Measurements from ENCODE around the gene STRBP. TPM values are rescaled to one million over a fixed set of nuclear protein-coding genes. Genes with fewer than 3 reads are reported as not detected.

The STRBP gene
- total RNA-seq, 1 donor from 2014 or later: 56.7 TPM

- no peak overlapping the region for H3K27ac Mint-ChIP-seq
- H3K9me3 Mint-ChIP-seq: no peaks in the 10 kb centered on the region
- no peak for DNase-seq (ENCODE audit: extremely low spot score, unreplicated experiment)
- TF ChIP-seq CTCF (conservative IDR thresholded peaks at IDR 0.05): no peak
- H3K27me3 Mint-ChIP-seq: no peaks in the 10 kb centered on the region
- H3K36me3 Mint-ChIP-seq: peaks cover 7% of the 10 kb centered on the region
- H3K4me3 Mint-ChIP-seq: no peak overlapping the region
- H3K4me1 Mint-ChIP-seq (ENCODE audit: unreplicated experiment): no peaks in the 10 kb centered on the region
These were observed 93.4 kb downstream of the STRBP start for GRCh38 chr9:123174887-123175518.

GRCh38 chr9:123174079-123174478 is 94.3 kb downstream of the STRBP start:
- no peak for TF ChIP-seq CTCF (conservative IDR thresholded peaks at IDR 0.05)
- no peak for DNase-seq (ENCODE audit: extremely low spot score, unreplicated experiment)
- Mint-ChIP-seq H3K27me3 (no peaks in the 10 kb centered on the region), H3K36me3 (peaks cover 7% of the 10 kb centered on the region), H3K4me3 (no peak overlapping the region), H3K9me3 (no peaks in the 10 kb centered on the region), H3K4me1 (ENCODE audit: unreplicated experiment) (no peaks in the 10 kb centered on the region), H3K27ac (no peak overlapping the region)

- Mint-ChIP-seq H3K4me3 (no peak overlapping the region), H3K27ac (no peak overlapping the region)
These were observed 98.5 kb downstream of the STRBP start for GRCh38 chr9:123169926-123170325.

GRCh38 chr9:123168586-123168985 is 99.8 kb downstream of the STRBP start:
- H3K27ac Mint-ChIP-seq: no peak overlapping the region
- H3K9me3 Mint-ChIP-seq: no peaks in the 10 kb centered on the region
- peaks cover 11% of the 10 kb centered on the region for H3K36me3 Mint-ChIP-seq
- no peak overlapping the region for H3K4me3 Mint-ChIP-seq
- peaks cover 4% of the 10 kb centered on the region for H3K4me1 Mint-ChIP-seq (ENCODE audit: unreplicated experiment)
- no peak for TF ChIP-seq CTCF (conservative IDR thresholded peaks at IDR 0.05)
- no peak for DNase-seq (ENCODE audit: extremely low spot score, unreplicated experiment)
- H3K27me3 Mint-ChIP-seq: no peaks in the 10 kb centered on the region

More at GRCh38 chr9:123169926-123170325, 98.5 kb downstream of the STRBP start:
- DNase-seq (ENCODE audit: extremely low spot score, unreplicated experiment): no peak
- H3K27me3 Mint-ChIP-seq: no peaks in the 10 kb centered on the region
- TF ChIP-seq CTCF (conservative IDR thresholded peaks at IDR 0.05): no peak
- H3K4me1 Mint-ChIP-seq (ENCODE audit: unreplicated experiment): peaks cover 4% of the 10 kb centered on the region
- H3K36me3 Mint-ChIP-seq: peaks cover 14% of the 10 kb centered on the region
- H3K9me3 Mint-ChIP-seq: no peaks in the 10 kb centered on the region

GRCh38 chr9:123167474-123167873 is 100.9 kb downstream of the STRBP start:
- H3K36me3 Mint-ChIP-seq: peaks cover 11% of the 10 kb centered on the region

More at GRCh38 chr9:123167474-123167873, 100.9 kb downstream of the STRBP start:
- no peak for DNase-seq (ENCODE audit: extremely low spot score, unreplicated experiment)
- H3K27ac Mint-ChIP-seq: no peak overlapping the region
- no peak for TF ChIP-seq CTCF (conservative IDR thresholded peaks at IDR 0.05)
- H3K27me3 Mint-ChIP-seq: no peaks in the 10 kb centered on the region
- peaks cover 4% of the 10 kb centered on the region for H3K4me1 Mint-ChIP-seq (ENCODE audit: unreplicated experiment)
- H3K9me3 Mint-ChIP-seq: no peaks in the 10 kb centered on the region
- no peak overlapping the region for H3K4me3 Mint-ChIP-seq

Measured in type B pancreatic cell (in vitro differentiated cells).